HG02840 (cell line): Measurements from ENCODE around the gene HSP90AA1.
"Not testable (repeated sequence)": the region's sequence is repeated elsewhere in the genome, so short reads cannot be mapped to it uniquely, and the experiment has no call there.

Experiments
- ATAC-seq: cut with Tn5 transposase; IDR thresholded peaks from one replicate; pipeline ENCODE4 v1.9.1; 2021; ENCODE audit warnings: mild to moderate bottlenecking, moderate library complexity, moderate number of reproducible peaks; ENCODE audit not compliant: unreplicated experiment, low FRiP score

HSP90AA1 gene

GRCh38 chr14:102074415-102074964, 12.4 kb downstream of the HSP90AA1 start:
- no peak for ATAC-seq

DNA sequence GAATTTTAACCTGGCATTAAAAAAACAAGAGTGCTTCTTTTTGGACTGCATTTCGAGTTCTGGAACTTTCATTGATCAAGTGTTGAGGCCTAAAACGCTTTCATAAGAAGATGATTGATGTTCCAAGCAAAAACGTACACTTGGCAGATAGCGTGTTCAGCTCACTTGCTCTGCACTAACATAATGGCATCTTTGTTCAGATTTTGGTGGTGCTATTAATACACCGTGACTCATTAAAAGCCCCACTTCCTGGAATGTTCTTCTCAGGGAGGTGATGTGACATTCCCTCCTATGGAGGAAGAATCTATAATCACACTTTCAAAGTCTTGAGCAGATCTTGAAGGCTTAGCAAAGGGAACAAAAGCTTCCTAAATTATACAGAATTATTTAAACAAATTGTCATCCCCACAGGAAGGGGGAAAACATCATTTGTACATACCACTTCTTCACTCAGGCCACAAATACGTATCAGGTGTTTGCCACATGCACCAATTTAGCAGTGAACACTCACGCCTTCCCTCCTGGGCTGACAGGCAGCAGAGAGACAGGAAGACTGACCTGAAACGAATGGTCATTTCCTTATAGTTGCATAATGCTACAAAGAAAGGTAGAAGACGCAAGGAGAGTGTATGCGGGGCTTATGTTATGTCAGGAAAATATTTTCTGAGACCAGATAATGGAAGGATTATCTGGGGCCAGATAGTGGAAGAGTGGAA, 15.4 kb downstream of the HSP90AA1 start:
- ATAC-seq, result no peak

- no peak for ATAC-seq
Observed at GRCh38 chr14:102066041-102066451, 20.8 kb downstream of the HSP90AA1 start.

GRCh38 chr14:102064590-102064989, 22.3 kb downstream of the HSP90AA1 start:
- not testable (repeated sequence) for ATAC-seq

- ATAC-seq, result no peak
Observed at GRCh38 chr14:102063808-102064429, 22.9 kb downstream of the HSP90AA1 start.

DNA sequence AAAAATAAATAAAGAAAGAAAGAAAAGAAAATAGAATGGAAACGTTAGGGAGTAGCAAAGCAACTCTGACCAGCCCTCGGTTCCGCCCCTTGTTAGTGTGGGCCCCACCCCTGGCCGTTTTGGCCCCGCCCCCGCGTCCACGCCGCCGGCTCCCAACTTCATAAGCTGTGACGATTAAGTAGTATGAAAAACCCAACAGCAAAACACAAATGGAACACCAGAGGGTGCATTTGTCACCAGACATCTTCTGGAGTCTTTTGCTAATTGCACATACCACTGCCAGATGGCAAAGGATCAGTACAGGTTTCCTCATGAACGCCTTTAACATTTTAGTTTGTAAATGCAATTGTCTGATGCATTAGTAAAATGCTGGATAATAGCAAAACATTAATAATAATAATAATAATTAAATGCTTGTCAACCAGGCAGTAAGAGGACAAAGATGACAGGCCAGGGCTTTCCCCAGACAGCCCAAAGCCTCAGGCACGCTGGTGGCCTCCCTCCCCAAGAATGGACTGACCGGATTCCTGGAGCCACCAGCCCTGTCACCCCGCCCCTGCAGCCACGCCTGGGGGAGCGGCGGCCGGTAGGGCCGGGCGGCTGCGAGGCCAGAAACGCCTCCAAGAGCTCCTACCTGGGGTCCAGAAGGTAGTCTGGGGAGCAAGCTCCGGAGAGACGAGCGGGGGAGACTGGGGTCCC, 23.6 kb downstream of the HSP90AA1 start:
- no peak for ATAC-seq

DNA sequence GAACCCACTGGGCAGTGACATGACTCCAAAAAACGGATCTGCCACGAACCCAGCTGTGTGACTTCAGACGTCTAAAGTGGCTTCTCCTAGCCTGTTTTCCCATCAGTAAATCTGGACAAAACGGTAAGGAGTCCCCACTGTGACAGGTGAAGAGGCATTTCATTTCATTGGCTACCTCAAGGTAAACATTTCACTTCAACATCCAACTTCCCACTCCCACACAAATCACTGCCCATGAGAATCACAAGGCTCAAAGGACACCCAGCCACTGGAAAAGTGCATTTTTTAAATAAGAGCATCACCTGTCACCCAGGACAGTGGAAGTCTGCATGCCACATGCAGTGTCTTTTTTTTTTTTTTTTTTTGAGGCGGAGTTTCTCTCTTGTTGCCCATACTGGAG, 27.9 kb downstream of the HSP90AA1 start:
- no peak for ATAC-seq

DNA sequence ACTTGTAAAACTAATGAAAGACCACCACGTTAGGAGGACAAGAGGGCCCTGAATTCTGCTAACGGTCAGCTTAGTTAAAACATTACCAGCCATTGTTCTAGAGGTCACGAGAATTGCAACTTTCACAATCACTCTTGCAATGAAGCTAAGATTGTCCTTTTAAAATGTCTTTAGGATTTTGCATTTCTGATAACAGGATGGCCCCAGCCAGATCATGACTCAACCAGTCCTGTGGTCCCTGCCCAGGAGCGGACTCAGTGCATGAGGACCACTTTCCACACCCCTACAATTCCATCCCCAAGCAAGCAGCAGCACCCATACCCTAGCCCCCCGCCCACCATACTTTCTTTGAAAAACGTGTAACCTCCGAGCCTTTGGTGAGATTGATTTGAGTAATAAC, 28.7 kb downstream of the HSP90AA1 start:
- ATAC-seq, result no peak

DNA sequence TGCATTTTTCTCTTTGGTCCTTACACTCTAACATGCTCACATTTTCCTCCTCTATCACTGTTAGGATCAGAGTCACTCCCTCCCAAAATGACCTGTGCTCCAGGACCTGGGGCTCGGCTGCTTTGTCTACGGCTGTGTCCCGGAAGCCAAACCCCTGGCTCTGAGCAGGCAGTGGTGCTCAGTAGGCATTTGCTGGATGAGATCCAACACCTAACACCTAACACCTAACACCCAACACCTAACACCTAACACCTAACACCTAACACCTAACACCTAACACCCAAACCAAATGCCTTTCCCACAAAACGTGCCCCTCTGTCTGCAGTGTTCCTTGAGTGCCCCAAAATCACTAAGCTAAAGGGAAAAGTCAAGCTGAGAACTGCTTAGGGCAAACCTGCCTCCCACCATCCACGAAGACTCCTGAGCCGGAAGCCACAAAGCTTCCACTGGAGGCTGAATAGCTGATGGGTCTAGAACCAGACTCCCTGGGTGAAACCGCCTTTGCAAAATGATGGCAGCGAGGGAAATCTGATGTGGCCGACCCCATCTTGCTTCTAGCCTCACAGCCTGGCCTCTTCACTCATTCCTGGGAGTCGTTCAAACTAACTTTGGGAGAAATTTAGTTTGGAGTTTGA, 29.2 kb downstream of the HSP90AA1 start:
- ATAC-seq, result no peak

DNA sequence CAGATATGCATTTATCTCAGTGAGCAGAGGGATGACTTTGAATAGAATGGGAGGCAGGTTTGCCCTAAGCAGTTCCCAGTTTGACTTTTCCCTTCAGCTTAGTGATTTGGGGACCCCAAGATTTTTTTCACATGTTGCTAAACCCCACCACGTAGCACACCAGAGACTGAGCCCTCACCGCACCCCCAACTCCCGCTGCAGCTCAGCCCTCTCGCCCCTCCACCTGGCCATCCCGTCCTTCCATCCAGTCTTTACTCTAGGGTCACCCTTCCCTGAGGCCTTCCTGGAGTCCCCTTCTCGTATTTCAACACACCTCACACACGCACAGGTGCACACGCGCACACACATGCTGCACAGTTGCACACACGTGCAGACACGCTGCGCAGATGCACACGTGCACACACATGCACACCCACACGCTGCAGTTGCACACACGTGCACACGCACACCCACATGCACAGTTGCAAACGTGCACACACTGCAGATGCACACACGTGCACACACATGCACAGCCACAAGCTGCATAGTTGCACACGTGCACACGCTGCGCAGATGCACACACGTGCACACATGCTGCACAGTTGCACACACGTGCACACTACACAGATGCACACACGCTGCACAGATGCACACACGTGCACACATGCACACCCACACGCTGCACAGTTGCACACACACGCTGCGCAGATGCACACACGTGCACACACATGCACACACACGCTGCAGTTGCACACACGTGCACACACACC, 30.0 kb downstream of the HSP90AA1 start:
- no peak for ATAC-seq

DNA sequence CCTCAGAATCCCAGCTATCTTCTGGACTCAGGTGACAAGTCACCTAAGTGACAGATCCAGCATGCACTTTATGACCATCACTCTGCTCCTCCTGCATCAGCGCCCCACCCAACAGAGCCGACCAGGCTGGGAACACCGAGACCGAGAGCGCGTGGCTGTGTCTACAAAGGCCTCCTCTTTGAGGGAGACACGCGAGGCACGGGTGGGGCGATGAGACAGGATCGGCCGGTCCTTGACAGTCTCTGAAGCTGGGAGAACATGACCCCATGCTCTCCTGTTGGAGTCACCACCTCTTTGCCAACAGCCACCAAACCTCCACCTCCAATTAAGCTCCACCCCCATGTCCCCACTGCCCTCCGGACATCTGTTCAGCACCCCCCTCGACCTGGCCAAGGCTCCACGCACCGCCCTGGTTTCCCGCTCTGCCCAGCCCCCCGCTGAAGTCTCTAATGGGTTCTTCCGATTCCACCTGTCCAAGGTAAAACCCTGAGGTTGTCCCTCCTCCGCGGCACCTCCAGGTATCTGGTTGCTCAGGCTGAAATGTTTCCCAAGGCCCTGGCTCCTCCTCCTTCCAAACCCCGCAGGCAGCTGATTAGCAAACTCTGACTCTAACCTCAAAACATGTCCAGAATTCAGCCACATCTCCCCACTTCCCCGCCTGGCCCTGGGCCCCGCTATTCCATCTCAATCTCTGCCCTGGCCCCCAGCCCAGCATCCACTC, 31.5 kb downstream of the HSP90AA1 start:
- ATAC-seq, result no peak

DNA sequence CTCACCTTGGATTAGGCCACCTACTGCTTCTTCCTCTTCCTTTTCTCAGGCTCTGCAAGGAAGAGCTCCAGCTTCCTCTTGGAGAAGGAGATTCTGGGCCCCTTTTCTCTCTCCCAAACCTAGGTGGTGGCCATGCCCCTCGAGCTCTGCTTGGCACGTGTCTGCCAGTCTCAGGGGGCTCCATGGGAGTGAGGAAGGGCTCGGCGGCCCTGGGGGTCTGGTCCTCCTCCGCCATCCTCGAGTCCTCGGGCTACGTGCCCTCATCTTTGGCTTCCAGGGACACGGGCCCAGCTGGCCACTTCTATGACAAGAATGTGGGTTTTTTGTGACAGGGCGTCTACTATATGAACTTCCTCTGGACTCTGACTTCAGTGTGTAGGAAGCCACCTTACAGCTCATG, 34.3 kb downstream of the HSP90AA1 start:
- ATAC-seq, result no peak

- ATAC-seq, result no peak
Observed at GRCh38 chr14:102050625-102051024, 36.2 kb downstream of the HSP90AA1 start.

DNA sequence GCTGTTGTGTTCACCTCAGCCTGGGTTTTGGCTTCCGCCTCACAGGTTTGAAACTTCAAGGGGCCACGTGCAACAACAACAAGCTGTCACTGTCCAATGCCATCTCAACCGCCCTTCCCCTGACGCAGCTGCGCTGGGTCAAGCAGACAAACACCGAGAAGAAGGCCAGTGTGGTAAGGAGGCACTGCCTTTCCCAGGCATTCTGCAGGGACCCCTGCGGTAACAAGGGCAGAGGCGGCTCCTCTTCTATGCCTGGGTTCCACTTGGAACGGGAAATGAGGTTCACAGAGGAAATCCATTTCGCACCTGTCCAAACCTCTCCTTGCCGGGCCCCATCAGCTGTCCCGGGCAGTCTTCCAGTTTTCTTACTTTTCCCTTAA, 36.8 kb downstream of the HSP90AA1 start:
- no peak for ATAC-seq

DNA sequence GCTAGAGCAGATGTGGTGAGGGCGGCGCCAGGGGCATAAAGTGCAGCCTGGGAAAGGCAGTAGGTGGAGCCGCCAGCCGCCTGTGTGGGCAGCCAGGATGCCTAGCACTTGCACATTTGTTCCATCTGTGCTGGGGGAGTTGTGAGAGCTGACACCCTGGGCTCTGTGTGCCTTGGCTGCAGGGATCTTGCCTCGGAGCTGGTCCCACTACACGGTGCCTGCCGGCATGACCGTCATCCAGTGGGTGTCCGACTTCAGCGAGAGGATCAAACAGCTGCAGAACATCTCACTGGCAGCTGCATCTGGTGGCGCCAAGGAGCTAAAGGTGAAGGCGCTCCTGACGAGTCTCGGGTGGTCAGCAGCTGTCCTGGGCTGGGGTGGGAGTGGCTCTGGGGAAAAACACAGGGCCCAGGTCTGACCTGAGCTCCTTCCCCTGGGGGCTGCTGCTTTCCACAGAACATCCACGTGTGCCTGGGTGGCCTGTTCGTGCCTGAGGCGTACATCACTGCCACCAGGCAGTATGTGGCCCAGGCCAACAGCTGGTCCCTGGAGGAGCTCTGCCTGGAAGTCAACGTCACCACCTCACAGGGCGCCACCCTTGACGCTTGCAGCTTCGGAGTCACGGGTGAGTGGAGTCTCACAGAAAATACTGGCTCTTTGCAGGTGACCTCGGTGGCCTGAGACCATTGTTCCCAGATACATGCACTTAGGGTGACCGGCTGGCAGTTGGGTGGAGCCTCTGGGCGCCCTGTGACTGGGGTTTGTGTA, 37.4 kb downstream of the HSP90AA1 start:
- ATAC-seq, result no peak

DNA sequence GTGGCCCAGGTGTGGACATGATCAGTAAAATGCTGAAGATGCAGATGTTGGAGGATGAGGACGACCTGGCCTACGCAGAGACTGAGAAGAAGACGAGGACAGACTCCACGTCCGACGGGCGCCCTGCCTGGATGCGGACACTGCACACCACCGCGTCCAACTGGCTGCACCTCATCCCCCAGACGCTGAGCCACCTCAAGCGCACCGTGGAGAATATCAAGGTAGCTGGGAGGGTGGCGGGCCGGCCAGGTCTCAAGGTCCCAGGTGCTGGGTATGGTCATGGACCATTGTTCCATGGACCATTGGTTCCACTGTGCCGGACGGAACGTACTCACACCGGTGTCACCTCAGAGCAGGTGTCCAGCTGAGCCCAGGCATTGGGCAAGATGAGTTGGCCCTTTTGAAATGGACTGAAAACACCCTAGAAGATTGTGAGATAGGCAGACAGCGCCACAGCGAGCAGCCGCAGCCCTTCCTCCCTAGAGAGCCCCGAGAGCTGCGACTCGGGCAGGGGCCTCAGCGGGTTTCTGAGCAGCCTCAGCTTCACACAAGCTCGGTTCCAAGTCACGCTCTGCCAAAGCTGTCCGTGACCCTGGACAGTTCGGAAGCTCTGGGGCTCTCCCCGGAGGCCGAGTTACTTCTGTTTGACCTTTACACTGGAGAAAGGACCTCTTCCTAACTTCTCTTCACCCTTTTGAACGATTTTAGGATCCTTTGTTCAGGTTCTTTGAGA, 38.9 kb downstream of the HSP90AA1 start:
- no peak for ATAC-seq

GRCh38 chr14:102046337-102047278, 40.2 kb downstream of the HSP90AA1 start:
- ATAC-seq, result no peak
